Right atrium auricular region (tissue), 2 donors: ENCODE data around the gene NPTXR. TPM values are rescaled to one million over a fixed set of nuclear protein-coding genes. Genes with fewer than 3 reads are reported as not detected.

Experiments used
- DNase-seq: peaks from one replicate; pipeline ENCODE4 v3.0.0-alpha.2; 2019; ENCODE audit warnings: low spot score
- H3K27ac ChIP-seq, 2 donors: fragments of 200-600 bp; sonication (generic); 1 replicate in 1 of 2; 2 replicates in 1 of 2; pipeline ENCODE4 v1.5.1; 2016 to 2019
- H3K27me3 ChIP-seq, 2 donors: fragments of 200-600 bp; sonication (generic); one replicate each; pipeline versions ENCODE4 v1.5.1 to v1.6.0; 2017 to 2019
- H3K36me3 ChIP-seq: fragments of 200-600 bp; sonication (generic); one replicate; pipeline ENCODE4 v1.5.1; 2016
- H3K4me1 ChIP-seq, 2 donors: fragments of 200-600 bp; sonication (generic); one replicate each; pipeline versions ENCODE4 v1.5.1 to v1.6.0; 2017 to 2019
- H3K4me3 ChIP-seq, 2 donors: fragments of 200-600 bp; sonication (generic); 1 replicate in 1 of 2; 2 replicates in 1 of 2; pipeline ENCODE4 v1.5.1; 2017 to 2019; ENCODE audit warnings: mild to moderate bottlenecking in 1 of 2, moderate library complexity in 1 of 2
- H3K9me3 ChIP-seq, 2 donors: fragments of 200-600 bp; sonication (generic); one replicate each; pipeline ENCODE4 v1.5.1; 2019
- total RNA-seq, 2 donors: library from RNA; depleted of rRNA; stranded (reverse); fragments of >200 nt; gene quantifications; one replicate each; pipeline ENCODE4 v1.1.0, GENCODE V29; 2016
- TF ChIP-seq, protein P1 (sequence below), 2 donors: fragments of 200-600 bp; sonication (generic); IDR thresholded peaks; one replicate each; pipeline ENCODE4 v1.5.1; 2019; ENCODE audit warnings: antibody characterized with exemption in 2 of 2

Gene NPTXR
- total RNA-seq, 2 donors from 2014 or later: 18.0 to 24.6 TPM

- TF ChIP-seq, protein P1, sequence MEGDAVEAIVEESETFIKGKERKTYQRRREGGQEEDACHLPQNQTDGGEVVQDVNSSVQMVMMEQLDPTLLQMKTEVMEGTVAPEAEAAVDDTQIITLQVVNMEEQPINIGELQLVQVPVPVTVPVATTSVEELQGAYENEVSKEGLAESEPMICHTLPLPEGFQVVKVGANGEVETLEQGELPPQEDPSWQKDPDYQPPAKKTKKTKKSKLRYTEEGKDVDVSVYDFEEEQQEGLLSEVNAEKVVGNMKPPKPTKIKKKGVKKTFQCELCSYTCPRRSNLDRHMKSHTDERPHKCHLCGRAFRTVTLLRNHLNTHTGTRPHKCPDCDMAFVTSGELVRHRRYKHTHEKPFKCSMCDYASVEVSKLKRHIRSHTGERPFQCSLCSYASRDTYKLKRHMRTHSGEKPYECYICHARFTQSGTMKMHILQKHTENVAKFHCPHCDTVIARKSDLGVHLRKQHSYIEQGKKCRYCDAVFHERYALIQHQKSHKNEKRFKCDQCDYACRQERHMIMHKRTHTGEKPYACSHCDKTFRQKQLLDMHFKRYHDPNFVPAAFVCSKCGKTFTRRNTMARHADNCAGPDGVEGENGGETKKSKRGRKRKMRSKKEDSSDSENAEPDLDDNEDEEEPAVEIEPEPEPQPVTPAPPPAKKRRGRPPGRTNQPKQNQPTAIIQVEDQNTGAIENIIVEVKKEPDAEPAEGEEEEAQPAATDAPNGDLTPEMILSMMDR (IDR thresholded peaks at IDR 0.05): no peak
- H3K27ac ChIP-seq: peak overlapping the region; percentile 67 to 73
- H3K9me3 ChIP-seq: no peaks in the 10 kb centered on the region
- H3K4me3 ChIP-seq: peak overlapping the region in 1 of 2 donors; percentile 17
- peaks cover 36% of the 10 kb centered on the region for H3K36me3 ChIP-seq
- no peaks in the 10 kb centered on the region for H3K27me3 ChIP-seq
- H3K4me1 ChIP-seq: peaks cover 0 to 62% of the 10 kb centered on the region in 2 donors
- no peak for DNase-seq
These were observed 20.7 kb upstream of the NPTXR start for GRCh38 chr22:38864361-38865191.

- Histone ChIP-seq H3K36me3 (peaks cover 28% of the 10 kb centered on the region), H3K9me3 (no peaks in the 10 kb centered on the region), H3K4me1 (peaks cover 0 to 52% of the 10 kb centered on the region in 2 donors), H3K27ac (no peak overlapping the region), H3K4me3 (no peak overlapping the region), H3K27me3 (no peaks in the 10 kb centered on the region)
- TF ChIP-seq, protein P1 (IDR thresholded peaks at IDR 0.05): no peak
- DNase-seq: no peak
These were observed 19.8 kb upstream of the NPTXR start for GRCh38 chr22:38863531-38864131.

GRCh38 chr22:38862375-38863329, 18.8 kb upstream of the NPTXR start:
- Histone ChIP-seq H3K4me1 (peaks cover 0 to 49% of the 10 kb centered on the region in 2 donors), H3K27ac (no peak overlapping the region), H3K4me3 (no peak overlapping the region), H3K9me3 (no peaks in the 10 kb centered on the region), H3K27me3 (no peaks in the 10 kb centered on the region), H3K36me3 (peaks cover 18% of the 10 kb centered on the region)
- TF ChIP-seq, protein P1 (IDR thresholded peaks at IDR 0.05): no peak
- DNase-seq: no peak

DNA sequence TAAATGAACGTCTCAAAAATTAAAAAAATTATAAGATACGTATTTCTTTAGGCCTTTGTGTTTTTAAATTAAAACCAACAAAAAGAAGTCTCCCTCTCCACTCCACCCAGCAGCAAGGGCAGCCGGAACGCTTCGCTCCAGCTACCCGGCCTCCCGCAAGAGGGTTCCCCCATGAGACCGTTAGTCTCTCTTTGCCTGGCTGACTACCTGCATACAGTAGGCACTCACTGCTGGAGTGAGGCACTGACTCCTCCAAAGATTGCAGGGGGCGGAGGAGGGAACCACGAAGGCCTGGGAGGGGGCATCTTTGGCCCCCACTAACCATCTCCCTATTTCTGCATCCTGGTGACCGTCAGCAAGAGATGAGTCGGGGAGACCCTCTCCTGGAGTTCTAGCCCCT, 18.1 kb upstream of the NPTXR start:
- Histone ChIP-seq H3K9me3 (no peaks in the 10 kb centered on the region), H3K36me3 (peaks cover 16% of the 10 kb centered on the region), H3K4me1 (peaks cover 0 to 49% of the 10 kb centered on the region in 2 donors), H3K27me3 (no peaks in the 10 kb centered on the region), H3K27ac (no peak overlapping the region), H3K4me3 (no peak overlapping the region)
- TF ChIP-seq, protein P1 (IDR thresholded peaks at IDR 0.05): no peak
- DNase-seq: no peak

- peaks cover 0 to 45% of the 10 kb centered on the region in 2 donors for H3K4me1 ChIP-seq
These were observed 17.5 kb upstream of the NPTXR start for GRCh38 chr22:38861170-38861876.

More at GRCh38 chr22:38861170-38861876, 17.5 kb upstream of the NPTXR start:
- Histone ChIP-seq H3K9me3 (no peaks in the 10 kb centered on the region), H3K36me3 (peaks cover 10% of the 10 kb centered on the region), H3K27me3 (no peaks in the 10 kb centered on the region), H3K4me3 (no peak overlapping the region), H3K27ac (no peak overlapping the region)
- TF ChIP-seq, protein P1 (IDR thresholded peaks at IDR 0.05): no peak
- no peak for DNase-seq
